GM18520 (cell line): ENCODE measurements around the gene G3BP1.
"Not testable (repeated sequence)": the region's sequence is repeated elsewhere in the genome, so short reads cannot be mapped to it uniquely, and the experiment has no call there.

Source experiments
- ATAC-seq: cut with Tn5 transposase; IDR thresholded peaks from one replicate; pipeline ENCODE4 v1.9.1; 2021; ENCODE audit not compliant: unreplicated experiment

Gene G3BP1

GRCh38 chr5:151751593-151751992 is 20.2 kb upstream of the G3BP1 start:
- no peak for ATAC-seq

GRCh38 chr5:151755383-151755782 is 16.4 kb upstream of the G3BP1 start:
- ATAC-seq: no peak

- ATAC-seq: no peak
Measured at GRCh38 chr5:151757233-151758140, 14.3 kb upstream of the G3BP1 start.

GRCh38 chr5:151758141-151758429 is 13.7 kb upstream of the G3BP1 start:
- no peak for ATAC-seq

- peak; percentile 97 for ATAC-seq
Measured at GRCh38 chr5:151758430-151759241, 13.1 kb upstream of the G3BP1 start, which contains the start of gene ATOX1. ATOX1 (minus strand) TSS chr5:151758631; CDS start chr5:151758551, 80 bp downstream.

GRCh38 chr5:151764801-151765200 is 7.0 kb upstream of the G3BP1 start:
- ATAC-seq: no peak

GRCh38 chr5:151766975-151767374 is 4.8 kb upstream of the G3BP1 start:
- ATAC-seq: no peak

GRCh38 chr5:151770383-151771258 is 1.1 kb upstream of the G3BP1 start:
- peak; percentile 13 for ATAC-seq

GRCh38 chr5:151772029-151772845 is 483 bp downstream of the G3BP1 start:
- ATAC-seq: peak; percentile 1

GRCh38 chr5:151772846-151773561 is 1.2 kb downstream of the G3BP1 start:
- ATAC-seq: no peak

GRCh38 chr5:151773951-151774350 is 2.2 kb downstream of the G3BP1 start:
- ATAC-seq: no peak

- no peak for ATAC-seq
Measured at GRCh38 chr5:151775025-151775606, 3.4 kb downstream of the G3BP1 start.

- ATAC-seq: no peak
Measured at GRCh38 chr5:151779531-151780125, 7.9 kb downstream of the G3BP1 start.

GRCh38 chr5:151780348-151780747 is 8.6 kb downstream of the G3BP1 start:
- no peak for ATAC-seq

- ATAC-seq: no peak
Measured at GRCh38 chr5:151781201-151781600, 9.4 kb downstream of the G3BP1 start.

GRCh38 chr5:151783664-151784063 is 11.9 kb downstream of the G3BP1 start:
- ATAC-seq: not testable (repeated sequence)

- no peak for ATAC-seq
Measured at GRCh38 chr5:151784141-151784540, 12.4 kb downstream of the G3BP1 start.

- ATAC-seq: no peak
Measured at GRCh38 chr5:151786468-151786867, 14.7 kb downstream of the G3BP1 start.

GRCh38 chr5:151787817-151788216 is 16.1 kb downstream of the G3BP1 start:
- ATAC-seq: no peak
